Cortex of kidney (tissue), 1 donor: ENCODE data around the gene IGFL2.

Experiments
- DNase-seq: peaks from one replicate; lab custom pipeline; 2025; lab: John Stamatoyannopoulos, UW

Gene IGFL2

GRCh38 chr19:46209051-46209450, 61.0 kb downstream of the IGFL2 start:
- no peak for DNase-seq

DNA sequence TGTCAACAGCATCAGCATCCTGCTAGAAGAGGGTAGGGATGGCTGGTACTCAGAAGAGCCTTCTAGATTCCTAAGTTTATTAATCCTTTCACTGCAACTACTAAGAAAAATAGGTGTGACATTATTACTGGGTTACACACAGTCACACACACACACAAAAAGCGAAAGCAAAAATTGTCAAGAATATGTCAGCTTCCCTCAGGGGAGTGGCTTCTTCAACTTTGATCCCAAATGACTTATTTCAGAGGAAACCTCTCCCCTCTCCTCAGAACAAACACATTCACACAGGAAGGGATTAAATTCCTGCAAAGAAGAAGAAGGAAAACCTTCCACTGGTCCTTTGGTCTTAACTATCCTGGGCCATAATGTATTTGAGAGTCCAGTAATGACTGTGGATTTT, 61.4 kb downstream of the IGFL2 start:
- DNase-seq, result no peak

DNA sequence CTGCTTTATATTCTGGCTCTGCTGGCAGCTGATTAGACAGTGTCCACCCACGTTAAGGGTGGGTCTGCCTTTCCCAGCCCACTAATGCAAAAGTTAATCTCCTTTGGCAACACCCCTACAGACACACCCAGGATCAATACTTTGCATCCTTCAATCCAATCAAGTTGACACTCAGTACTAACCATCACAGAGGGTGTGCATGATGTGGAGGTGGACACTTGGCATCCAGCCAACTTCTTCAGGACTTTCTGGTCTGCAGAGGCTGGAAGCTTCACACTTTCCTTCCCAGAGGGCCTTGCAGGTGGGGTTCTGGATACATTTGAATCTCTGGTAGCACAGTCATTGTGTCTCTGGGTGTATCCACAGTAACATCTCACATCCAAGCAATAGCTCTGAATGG, 62.6 kb downstream of the IGFL2 start:
- no peak for DNase-seq
